CD4-positive, alpha-beta T cell (primary cell): ENCODE measurements around the gene IL33. TPM values are rescaled to one million over a fixed set of nuclear protein-coding genes. Genes with fewer than 3 reads are reported as not detected.

Experiments used
- ATAC-seq: fragments of 200-7000 bp; cut with Tn5 transposase; one replicate; pipeline ENCODE4 v1.10.0; 2022; ENCODE audit warnings: mild to moderate bottlenecking; ENCODE audit not compliant: poor library complexity
- CTCF ChIA-PET: fragments of 350-600 bp; sonication (Branson Sonifier 250); formaldehyde crosslinking; loops from one replicate; lab custom pipeline; 2021; ENCODE audit warnings: antibody characterized with exemption, inconsistent platforms; lab: Charles Lee
- POLR2A ChIA-PET: fragments of 350-600 bp; sonication (Branson Sonifier 250); formaldehyde crosslinking; loops from one replicate; lab custom pipeline; 2021; ENCODE audit warnings: antibody characterized with exemption, inconsistent platforms; lab: Charles Lee
- DNase-seq, 14 experiments: peaks; one replicate each; pipeline ENCODE4 v3.0.0-alpha.2; 2013 to 2020; ENCODE audit warnings: mixed read lengths in 2 of 14
- H3K27ac ChIP-seq, 2 donors: one replicate each; pipeline versions ENCODE4 v1.5.1 to v1.7.0; 2013; ENCODE audit warnings: low read length in 2 of 2, low read depth in 1 of 2, mild to moderate bottlenecking in 1 of 2
- H3K27me3 ChIP-seq, 2 experiments: 1 replicate in 1 of 2; 2 replicates in 1 of 2; pipeline versions ENCODE4 v1.6.1 to v1.7.0; 2013; ENCODE audit warnings: low read length in 2 of 2, control low read depth in 1 of 2, mild to moderate bottlenecking in 1 of 2, moderate library complexity in 1 of 2; ENCODE audit not compliant: insufficient read depth in 2 of 2, control insufficient read depth in 1 of 2
- H3K36me3 ChIP-seq: one replicate; pipeline ENCODE4 v1.6.1; 2013; ENCODE audit warnings: low read length, control low read depth; ENCODE audit not compliant: insufficient read depth
- H3K4me1 ChIP-seq: one replicate; pipeline ENCODE4 v1.6.1; 2013; ENCODE audit warnings: low read length, control low read depth; ENCODE audit not compliant: insufficient read depth
- H3K4me3 ChIP-seq: one replicate; pipeline ENCODE4 v1.5.1; 2013; ENCODE audit warnings: mild to moderate bottlenecking, low read length, moderate library complexity
- H3K9me3 ChIP-seq, 2 experiments: 1 replicate in 1 of 2; 2 replicates in 1 of 2; pipeline versions ENCODE4 v1.6.1 to v1.7.0; 2013; ENCODE audit warnings: low read length in 2 of 2, mild to moderate bottlenecking in 2 of 2, control low read depth in 1 of 2, moderate library complexity in 1 of 2; ENCODE audit not compliant: control insufficient read depth in 1 of 2, insufficient read depth in 1 of 2
- H3K27ac Mint-ChIP-seq: one replicate; pipeline ENCODE4 v1.8.0; 2020; ENCODE audit warnings: mixed read lengths
- H3K27me3 Mint-ChIP-seq: one replicate; pipeline ENCODE4 v1.8.0; 2021; ENCODE audit warnings: mixed read lengths
- H3K36me3 Mint-ChIP-seq: one replicate; pipeline ENCODE4 v1.8.0; 2021; ENCODE audit warnings: low read depth, mixed read lengths
- H3K4me1 Mint-ChIP-seq: one replicate; pipeline ENCODE4 v1.8.0; 2021; ENCODE audit warnings: low read depth, mixed read lengths
- H3K4me3 Mint-ChIP-seq: one replicate; pipeline ENCODE4 v1.8.0; 2020; ENCODE audit warnings: mild to moderate bottlenecking, mixed read lengths
- H3K9me3 Mint-ChIP-seq: one replicate; pipeline ENCODE4 v1.8.0; 2020; ENCODE audit warnings: mixed read lengths
- CTCF ChIP-seq: fragments of 200-600 bp; IDR thresholded peaks from one replicate; pipeline ENCODE4 v1.8.0; 2022; ENCODE audit warnings: antibody characterized with exemption, mild to moderate bottlenecking
- intact Hi-C, 2 experiments: fragments of 100-400 bp; cut with DNase I in 1 of 2; cut with micrococcal nuclease in 1 of 2; formaldehyde crosslinking; loops; one replicate each; pipeline versions ENCODE4 v1.15.1 to v1.9.0; 2023 to 2025; cut with DNase I, micrococcal nuclease
- total RNA-seq, 174 experiments: library from RNA in 2 of 174; stranded (reverse) in 2 of 174; gene quantifications; one replicate each; pipeline ENCODE4 v1.2.3 and lab custom pipeline; 2021 to 2026

The IL33 gene
- total RNA-seq, 2 experiments from 2014 or later, result not detected

GRCh38 chr9:6229186-6229585, 13.6 kb downstream of the IL33 start:
- POLR2A ChIA-PET, result no interaction called here
- TF ChIP-seq CTCF, result no peak
- no peak for ATAC-seq

DNA sequence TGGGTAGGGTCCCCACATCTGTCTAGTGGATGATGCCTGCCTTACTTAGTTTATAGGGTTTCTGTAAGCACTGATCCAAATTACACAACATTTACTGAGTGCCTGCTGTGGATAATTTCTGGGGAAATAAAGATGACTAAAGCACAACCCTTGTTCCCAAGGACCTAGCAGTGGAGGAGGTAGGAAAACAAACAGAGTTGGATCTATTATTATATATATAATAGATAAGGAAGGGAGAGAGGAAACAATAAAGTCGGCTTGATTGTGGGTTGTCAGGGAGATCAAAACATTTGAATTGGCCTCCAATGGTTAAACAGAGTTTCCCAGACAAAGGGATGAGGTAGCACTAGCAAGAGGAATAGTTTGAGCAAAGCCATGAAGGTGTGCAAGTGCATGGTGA, 14.0 kb downstream of the IL33 start:
- Histone ChIP-seq H3K27ac (no peak overlapping the region), H3K9me3 (no peaks in the 10 kb centered on the region), H3K4me1 (no peaks in the 10 kb centered on the region), H3K27me3 (peaks cover 7 to 24% of the 10 kb centered on the region in 2 experiments), H3K36me3 (no peaks in the 10 kb centered on the region), H3K4me3 (no peak overlapping the region)
- Mint-ChIP-seq H3K27me3 (peaks cover 14% of the 10 kb centered on the region), H3K27ac (no peak overlapping the region), H3K4me3 (no peak overlapping the region), H3K36me3 (no peaks in the 10 kb centered on the region), H3K9me3 (no peaks in the 10 kb centered on the region), H3K4me1 (no peaks in the 10 kb centered on the region)
- DNase-seq (no peak), ATAC-seq (no peak)
- ChIA-PET POLR2A (no interaction called here), CTCF (no interaction called here)
- intact Hi-C loops, result no loop called here
- no peak for TF ChIP-seq CTCF

More at GRCh38 chr9:6229186-6229585, 13.6 kb downstream of the IL33 start:
- H3K36me3 Mint-ChIP-seq, result no peaks in the 10 kb centered on the region
- no peak overlapping the region for H3K27ac Mint-ChIP-seq
- Histone ChIP-seq H3K4me3 (no peak overlapping the region), H3K36me3 (no peaks in the 10 kb centered on the region), H3K27me3 (peaks cover 7 to 24% of the 10 kb centered on the region in 2 experiments), H3K27ac (no peak overlapping the region), H3K9me3 (no peaks in the 10 kb centered on the region), H3K4me1 (no peaks in the 10 kb centered on the region)
- H3K27me3 Mint-ChIP-seq, result peaks cover 14% of the 10 kb centered on the region
- H3K9me3 Mint-ChIP-seq, result no peaks in the 10 kb centered on the region
- DNase-seq, result no peak
- CTCF ChIA-PET, result no interaction called here
- H3K4me1 Mint-ChIP-seq, result no peaks in the 10 kb centered on the region
- intact Hi-C loops, result no loop called here
- H3K4me3 Mint-ChIP-seq, result no peak overlapping the region

DNA sequence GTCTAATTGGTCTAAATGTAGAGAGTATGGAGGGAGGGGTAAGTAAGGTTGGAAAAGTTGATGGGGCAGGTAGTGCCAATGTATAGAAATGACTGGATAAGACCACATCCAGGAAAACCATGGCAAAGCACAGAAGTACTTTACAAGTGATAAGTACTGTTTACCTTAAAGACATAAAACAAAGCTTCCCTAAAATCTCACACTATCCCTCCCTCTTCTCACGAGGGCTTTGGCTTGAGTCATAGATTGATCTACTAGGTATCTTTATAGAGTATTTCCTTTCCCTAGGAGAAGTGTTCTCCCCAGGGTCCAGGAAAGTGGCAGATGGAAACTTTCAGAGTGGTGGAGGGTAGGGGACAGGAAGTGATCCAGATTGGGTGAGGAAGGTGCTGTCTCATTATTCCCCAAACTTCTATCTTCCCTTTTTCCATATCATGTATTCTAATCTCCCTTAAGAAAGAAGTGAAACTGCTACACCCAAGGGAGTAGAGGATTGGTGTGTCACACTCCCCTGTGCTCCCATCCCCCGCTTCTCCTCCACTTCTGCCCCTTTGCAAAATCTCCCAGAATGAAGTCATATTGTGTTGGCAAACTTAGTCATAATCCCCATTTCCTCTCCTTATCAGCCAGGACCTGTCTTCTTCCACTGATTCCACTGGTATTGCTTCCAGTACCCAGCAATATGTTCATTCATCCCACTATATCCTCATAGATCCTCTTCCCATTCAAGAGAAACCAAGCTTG, 14.6 kb downstream of the IL33 start:
- Histone ChIP-seq H3K36me3 (no peaks in the 10 kb centered on the region), H3K27ac (no peak overlapping the region), H3K4me3 (no peak overlapping the region), H3K4me1 (no peaks in the 10 kb centered on the region), H3K27me3 (peaks cover 7 to 24% of the 10 kb centered on the region in 2 experiments), H3K9me3 (no peaks in the 10 kb centered on the region)
- Mint-ChIP-seq H3K9me3 (no peaks in the 10 kb centered on the region), H3K27ac (no peak overlapping the region), H3K36me3 (no peaks in the 10 kb centered on the region), H3K4me1 (no peaks in the 10 kb centered on the region), H3K4me3 (no peak overlapping the region), H3K27me3 (peaks cover 14% of the 10 kb centered on the region)
- no peak for ATAC-seq
- no peak for TF ChIP-seq CTCF
- DNase-seq, result no peak
- intact Hi-C loops, result no loop called here
- POLR2A ChIA-PET, result no interaction called here
- CTCF ChIA-PET, result no interaction called here
